Measurements from ENCODE around the gene SEMA3F.

DNA sequence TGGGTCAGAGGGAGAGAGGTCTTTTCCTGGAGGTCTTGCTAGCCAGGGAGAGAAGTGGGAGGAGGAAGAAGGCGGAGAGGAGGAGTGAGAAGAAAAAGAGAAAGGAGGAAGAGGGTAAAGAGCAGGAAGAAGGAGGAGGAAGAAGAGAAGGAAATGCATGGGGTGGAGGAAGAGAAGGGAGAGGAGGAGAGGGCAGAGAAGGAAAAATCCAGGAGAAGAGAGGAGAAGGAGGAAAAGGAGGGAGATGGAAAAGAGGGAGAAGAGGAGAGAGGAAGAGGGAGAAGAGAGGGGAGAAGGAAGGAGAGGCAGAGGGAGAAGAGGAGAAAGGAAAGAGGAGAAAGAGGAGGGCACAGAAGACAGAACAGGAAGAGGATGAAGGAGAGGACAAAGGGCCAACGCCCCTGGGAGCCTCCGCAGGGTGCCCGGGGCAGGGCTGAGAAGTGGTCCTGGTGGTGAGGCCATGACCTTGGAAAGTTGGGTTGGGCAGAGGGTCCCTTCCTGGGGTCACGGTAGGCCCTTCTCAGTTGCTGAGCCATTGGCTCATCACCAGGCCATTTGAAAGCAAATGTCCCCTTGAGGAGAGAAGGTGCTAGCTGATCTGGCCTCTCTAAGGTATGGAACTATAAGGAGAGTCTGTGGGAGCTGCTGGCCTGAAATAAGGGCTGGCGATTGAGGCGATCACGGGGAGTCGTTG, 1.2 kb upstream of the SEMA3F start:
- TF ChIP-seq RAD21 (conservative IDR thresholded peaks at IDR 0.05 in 1 of 2, IDR thresholded peaks at IDR 0.05 in 1 of 2) (no peak), KDM5A (IDR thresholded peaks at IDR 0.05) (no peak), JUNB (IDR thresholded peaks at IDR 0.05) (no peak), POLR2A (IDR thresholded peaks at IDR 0.05; ENCODE audit: low read length) (no peak)
- TF ChIP-seq, protein P1, sequence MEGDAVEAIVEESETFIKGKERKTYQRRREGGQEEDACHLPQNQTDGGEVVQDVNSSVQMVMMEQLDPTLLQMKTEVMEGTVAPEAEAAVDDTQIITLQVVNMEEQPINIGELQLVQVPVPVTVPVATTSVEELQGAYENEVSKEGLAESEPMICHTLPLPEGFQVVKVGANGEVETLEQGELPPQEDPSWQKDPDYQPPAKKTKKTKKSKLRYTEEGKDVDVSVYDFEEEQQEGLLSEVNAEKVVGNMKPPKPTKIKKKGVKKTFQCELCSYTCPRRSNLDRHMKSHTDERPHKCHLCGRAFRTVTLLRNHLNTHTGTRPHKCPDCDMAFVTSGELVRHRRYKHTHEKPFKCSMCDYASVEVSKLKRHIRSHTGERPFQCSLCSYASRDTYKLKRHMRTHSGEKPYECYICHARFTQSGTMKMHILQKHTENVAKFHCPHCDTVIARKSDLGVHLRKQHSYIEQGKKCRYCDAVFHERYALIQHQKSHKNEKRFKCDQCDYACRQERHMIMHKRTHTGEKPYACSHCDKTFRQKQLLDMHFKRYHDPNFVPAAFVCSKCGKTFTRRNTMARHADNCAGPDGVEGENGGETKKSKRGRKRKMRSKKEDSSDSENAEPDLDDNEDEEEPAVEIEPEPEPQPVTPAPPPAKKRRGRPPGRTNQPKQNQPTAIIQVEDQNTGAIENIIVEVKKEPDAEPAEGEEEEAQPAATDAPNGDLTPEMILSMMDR (IDR thresholded peaks at IDR 0.05): no peak
- TF ChIP-seq, protein P2, sequence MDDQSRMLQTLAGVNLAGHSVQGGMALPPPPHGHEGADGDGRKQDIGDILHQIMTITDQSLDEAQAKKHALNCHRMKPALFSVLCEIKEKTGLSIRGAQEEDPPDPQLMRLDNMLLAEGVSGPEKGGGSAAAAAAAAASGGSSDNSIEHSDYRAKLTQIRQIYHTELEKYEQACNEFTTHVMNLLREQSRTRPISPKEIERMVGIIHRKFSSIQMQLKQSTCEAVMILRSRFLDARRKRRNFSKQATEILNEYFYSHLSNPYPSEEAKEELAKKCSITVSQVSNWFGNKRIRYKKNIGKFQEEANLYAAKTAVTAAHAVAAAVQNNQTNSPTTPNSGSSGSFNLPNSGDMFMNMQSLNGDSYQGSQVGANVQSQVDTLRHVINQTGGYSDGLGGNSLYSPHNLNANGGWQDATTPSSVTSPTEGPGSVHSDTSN (IDR thresholded peaks at IDR 0.05): no peak
- TF ChIP-seq, protein P3, sequence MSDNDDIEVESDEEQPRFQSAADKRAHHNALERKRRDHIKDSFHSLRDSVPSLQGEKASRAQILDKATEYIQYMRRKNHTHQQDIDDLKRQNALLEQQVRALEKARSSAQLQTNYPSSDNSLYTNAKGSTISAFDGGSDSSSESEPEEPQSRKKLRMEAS (IDR thresholded peaks at IDR 0.05): no peak

Data from A549 (cell line).